ENCODE data around the gene PPP2R3A.

DNA sequence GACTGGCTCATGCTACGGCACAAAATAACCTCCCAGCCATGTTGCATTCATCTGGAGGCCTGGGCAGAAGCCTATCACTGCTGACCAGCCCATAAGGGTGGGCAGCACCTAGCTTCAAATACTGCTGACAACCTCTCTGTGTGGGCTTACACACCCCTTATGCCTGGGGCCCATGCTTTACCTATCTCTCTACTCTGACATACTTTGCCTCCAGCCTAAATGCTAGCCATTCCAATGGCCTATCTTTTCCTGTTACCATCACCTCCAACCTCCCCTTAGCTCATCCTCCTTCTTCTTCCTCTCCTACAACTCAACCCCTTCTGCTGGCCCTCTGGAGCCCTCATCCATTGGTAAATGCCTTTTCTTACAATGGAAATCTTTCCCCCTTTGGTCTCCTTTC is 41.0 kb upstream of the PPP2R3A start:
- TF ChIP-seq POLR2A (IDR thresholded peaks at IDR 0.05; ENCODE audit: low read depth, low read length) (no peak), POLR2AphosphoS5 (IDR thresholded peaks at IDR 0.05; ENCODE audit: low read depth, low read length) (no peak), TAF1 (IDR thresholded peaks at IDR 0.05; ENCODE audit: borderline replicate concordance, low read depth, low read length) (no peak)

Data from GM12892 (cell line).